GM21825 (cell line): Measurements from ENCODE around the gene CPNE5.
"Not testable (repeated sequence)": the region's sequence is repeated elsewhere in the genome, so short reads cannot be mapped to it uniquely, and the experiment has no call there.

ENCODE experiments used
- ATAC-seq: cut with Tn5 transposase; IDR thresholded peaks from one replicate; pipeline ENCODE4 v1.9.1; 2021; ENCODE audit warnings: mild to moderate bottlenecking, moderate library complexity; ENCODE audit not compliant: unreplicated experiment

Gene CPNE5

GRCh38 chr6:36817847-36818246 lies 21.4 kb downstream of the CPNE5 start:
- ATAC-seq, result no peak

GRCh38 chr6:36817176-36817817 lies 21.9 kb downstream of the CPNE5 start:
- no peak for ATAC-seq

- ATAC-seq, result no peak
Observed at GRCh38 chr6:36815962-36816735, 23.1 kb downstream of the CPNE5 start.

- ATAC-seq, result no peak
Observed at GRCh38 chr6:36814249-36814648, 25.0 kb downstream of the CPNE5 start.

GRCh38 chr6:36813526-36813925 lies 25.7 kb downstream of the CPNE5 start:
- no peak for ATAC-seq

GRCh38 chr6:36813047-36813446 lies 26.2 kb downstream of the CPNE5 start:
- not testable (repeated sequence) for ATAC-seq

GRCh38 chr6:36809941-36810803 lies 29.1 kb downstream of the CPNE5 start:
- no peak for ATAC-seq

- ATAC-seq, result no peak
Observed at GRCh38 chr6:36809156-36809555, 30.1 kb downstream of the CPNE5 start.

- no peak for ATAC-seq
Observed at GRCh38 chr6:36808634-36809033, 30.6 kb downstream of the CPNE5 start.

GRCh38 chr6:36807750-36808149 lies 31.5 kb downstream of the CPNE5 start:
- no peak for ATAC-seq

GRCh38 chr6:36807143-36807542 lies 32.1 kb downstream of the CPNE5 start:
- ATAC-seq, result no peak

GRCh38 chr6:36805917-36806316 lies 33.3 kb downstream of the CPNE5 start:
- ATAC-seq, result no peak

- ATAC-seq, result no peak
Observed at GRCh38 chr6:36805096-36805797, 34.0 kb downstream of the CPNE5 start.

- ATAC-seq, result no peak
Observed at GRCh38 chr6:36804563-36804962, 34.7 kb downstream of the CPNE5 start.

GRCh38 chr6:36803908-36804307 lies 35.3 kb downstream of the CPNE5 start:
- no peak for ATAC-seq

GRCh38 chr6:36803482-36803881 lies 35.8 kb downstream of the CPNE5 start:
- ATAC-seq, result no peak

- ATAC-seq, result no peak
Observed at GRCh38 chr6:36800223-36801076, 38.8 kb downstream of the CPNE5 start.

- no peak for ATAC-seq
Observed at GRCh38 chr6:36798852-36799251, 40.4 kb downstream of the CPNE5 start.

GRCh38 chr6:36797653-36798052 lies 41.6 kb downstream of the CPNE5 start:
- no peak for ATAC-seq

GRCh38 chr6:36797055-36797454 lies 42.2 kb downstream of the CPNE5 start:
- ATAC-seq, result no peak
